Thoracic aorta (tissue), 2 donors: Measurements from ENCODE around the gene RFC1. TPM values are rescaled to one million over a fixed set of nuclear protein-coding genes. Genes with fewer than 3 reads are reported as not detected.

ENCODE experiments used
- ATAC-seq: fragments of 150-250 bp; one replicate; pipeline ENCODE4 v1.8.0; 2017; ENCODE audit warnings: low read depth; ENCODE audit not compliant: insufficient number of reproducible peaks, low FRiP score
- DNase-seq: peaks from one replicate; pipeline ENCODE4 v3.0.0-alpha.2; 2020; ENCODE audit warnings: low spot score
- H3K27ac ChIP-seq, 2 donors: fragments of 200-600 bp; sonication (generic); 1 replicate in 1 of 2; 2 replicates in 1 of 2; pipeline ENCODE4 v1.5.1; 2016; ENCODE audit warnings: mild to moderate bottlenecking in 2 of 2, moderate library complexity in 2 of 2
- H3K27me3 ChIP-seq: fragments of 200-600 bp; sonication (generic); replicated peaks from 2 replicates; pipeline ENCODE4 v1.6.0; 2016; ENCODE audit warnings: mild to moderate bottlenecking; ENCODE audit not compliant: insufficient read depth
- H3K36me3 ChIP-seq: fragments of 200-600 bp; sonication (generic); one replicate; pipeline ENCODE4 v1.5.1; 2016
- H3K4me1 ChIP-seq, 2 donors: fragments of 200-600 bp; sonication (generic); 1 replicate in 1 of 2; 2 replicates in 1 of 2; pipeline versions ENCODE4 v1.5.1 to v1.6.0; 2016; ENCODE audit warnings: low read depth in 2 of 2, mild to moderate bottlenecking in 1 of 2; ENCODE audit not compliant: control insufficient read depth in 1 of 2
- H3K4me3 ChIP-seq: fragments of 200-600 bp; sonication (generic); 2 replicates; pipeline ENCODE4 v1.5.1; 2016; ENCODE audit warnings: mild to moderate bottlenecking
- H3K9me3 ChIP-seq: fragments of 200-600 bp; sonication (generic); 2 replicates; pipeline ENCODE4 v1.5.1; 2016
- CTCF ChIP-seq: fragments of 200-600 bp; sonication (generic); IDR thresholded peaks from one replicate; pipeline ENCODE4 v1.5.1; 2019; ENCODE audit warnings: antibody characterized with exemption
- total RNA-seq, 2 donors: library from RNA; depleted of rRNA; stranded (reverse); fragments of >200 nt; gene quantifications; one replicate each; pipeline versions ENCODE4 v1.1.0 to v1.2.3, GENCODE V29; 2016

RFC1 gene
- total RNA-seq, 2 donors from 2014 or later, result 36.2 to 38.6 TPM

- DNase-seq (no peak), ATAC-seq (no peak)
- Histone ChIP-seq H3K27ac (no peak overlapping the region), H3K36me3 (no peaks in the 10 kb centered on the region), H3K9me3 (no peaks in the 10 kb centered on the region), H3K27me3 (no peaks in the 10 kb centered on the region), H3K4me1 (peaks cover 0 to 7% of the 10 kb centered on the region in 2 donors), H3K4me3 (no peak overlapping the region)
- TF ChIP-seq CTCF, result no peak
Observed at GRCh38 chr4:39323821-39324220, 42.3 kb downstream of the RFC1 start.

- no peak for ATAC-seq
Observed at GRCh38 chr4:39320381-39321115, 45.6 kb downstream of the RFC1 start.

GRCh38 chr4:39319676-39320075 lies 46.5 kb downstream of the RFC1 start:
- Histone ChIP-seq H3K36me3 (no peaks in the 10 kb centered on the region), H3K27me3 (no peaks in the 10 kb centered on the region), H3K4me1 (peaks cover 0 to 7% of the 10 kb centered on the region in 2 donors), H3K9me3 (no peaks in the 10 kb centered on the region), H3K4me3 (no peak overlapping the region), H3K27ac (no peak overlapping the region)
- TF ChIP-seq CTCF, result no peak
- DNase-seq (no peak), ATAC-seq (no peak)

More at GRCh38 chr4:39320381-39321115, 45.6 kb downstream of the RFC1 start:
- H3K27me3 ChIP-seq, result no peaks in the 10 kb centered on the region
- no peak overlapping the region for H3K4me3 ChIP-seq
- H3K9me3 ChIP-seq, result no peaks in the 10 kb centered on the region
- H3K4me1 ChIP-seq, result peaks cover 0 to 7% of the 10 kb centered on the region in 2 donors
- DNase-seq, result no peak
- H3K36me3 ChIP-seq, result no peaks in the 10 kb centered on the region
- no peak for TF ChIP-seq CTCF
- no peak overlapping the region for H3K27ac ChIP-seq

- peaks cover 10% of the 10 kb centered on the region for H3K36me3 ChIP-seq
- no peak for TF ChIP-seq CTCF
- H3K4me3 ChIP-seq, result no peak overlapping the region
- no peaks in the 10 kb centered on the region for H3K9me3 ChIP-seq
- no peaks in the 10 kb centered on the region for H3K27me3 ChIP-seq
- no peak for ATAC-seq
- no peak for DNase-seq
- peaks cover 0 to 3% of the 10 kb centered on the region in 2 donors for H3K4me1 ChIP-seq
- H3K27ac ChIP-seq, result peak overlapping the region in 1 of 2 donors; percentile 1
Observed at GRCh38 chr4:39312816-39313215, 53.3 kb downstream of the RFC1 start.

- no peaks in the 10 kb centered on the region for H3K9me3 ChIP-seq
- peak overlapping the region; percentile 29 to 70 for H3K27ac ChIP-seq
- H3K27me3 ChIP-seq, result no peaks in the 10 kb centered on the region
- ATAC-seq (peak; percentile 78), DNase-seq (no peak)
- H3K4me3 ChIP-seq, result no peak overlapping the region
- peaks cover 17% of the 10 kb centered on the region for H3K36me3 ChIP-seq
- H3K4me1 ChIP-seq, result peaks cover 0 to 4% of the 10 kb centered on the region in 2 donors
- TF ChIP-seq CTCF, result no peak
Observed at GRCh38 chr4:39308611-39309010, 57.6 kb downstream of the RFC1 start.
